Measurements from ENCODE around the gene CYB561A3.
A peak's percentile ranks its signal among the peaks of the same experiment; 100 is the strongest.

GRCh38 chr11:61384271-61385242 lies 22.9 kb upstream of the CYB561A3 start:
- TF ChIP-seq, protein P1, sequence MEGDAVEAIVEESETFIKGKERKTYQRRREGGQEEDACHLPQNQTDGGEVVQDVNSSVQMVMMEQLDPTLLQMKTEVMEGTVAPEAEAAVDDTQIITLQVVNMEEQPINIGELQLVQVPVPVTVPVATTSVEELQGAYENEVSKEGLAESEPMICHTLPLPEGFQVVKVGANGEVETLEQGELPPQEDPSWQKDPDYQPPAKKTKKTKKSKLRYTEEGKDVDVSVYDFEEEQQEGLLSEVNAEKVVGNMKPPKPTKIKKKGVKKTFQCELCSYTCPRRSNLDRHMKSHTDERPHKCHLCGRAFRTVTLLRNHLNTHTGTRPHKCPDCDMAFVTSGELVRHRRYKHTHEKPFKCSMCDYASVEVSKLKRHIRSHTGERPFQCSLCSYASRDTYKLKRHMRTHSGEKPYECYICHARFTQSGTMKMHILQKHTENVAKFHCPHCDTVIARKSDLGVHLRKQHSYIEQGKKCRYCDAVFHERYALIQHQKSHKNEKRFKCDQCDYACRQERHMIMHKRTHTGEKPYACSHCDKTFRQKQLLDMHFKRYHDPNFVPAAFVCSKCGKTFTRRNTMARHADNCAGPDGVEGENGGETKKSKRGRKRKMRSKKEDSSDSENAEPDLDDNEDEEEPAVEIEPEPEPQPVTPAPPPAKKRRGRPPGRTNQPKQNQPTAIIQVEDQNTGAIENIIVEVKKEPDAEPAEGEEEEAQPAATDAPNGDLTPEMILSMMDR (IDR thresholded peaks at IDR 0.05; ENCODE audit: low read depth, low read length) = peak; percentile 66
- TF ChIP-seq POLR2A (IDR thresholded peaks at IDR 0.05; ENCODE audit: extremely low read depth, insufficient read length) (no peak), MAX (IDR thresholded peaks at IDR 0.05; ENCODE audit: low read depth, low read length) (no peak)
